Measurements from ENCODE around the gene SND1. TPM values are rescaled to one million over a fixed set of nuclear protein-coding genes. Genes with fewer than 3 reads are reported as not detected.

SND1 gene
- total and polyA plus RNA-seq, 3 experiments from 2014 or later, result 121 to 203 (median 198) TPM

DNA sequence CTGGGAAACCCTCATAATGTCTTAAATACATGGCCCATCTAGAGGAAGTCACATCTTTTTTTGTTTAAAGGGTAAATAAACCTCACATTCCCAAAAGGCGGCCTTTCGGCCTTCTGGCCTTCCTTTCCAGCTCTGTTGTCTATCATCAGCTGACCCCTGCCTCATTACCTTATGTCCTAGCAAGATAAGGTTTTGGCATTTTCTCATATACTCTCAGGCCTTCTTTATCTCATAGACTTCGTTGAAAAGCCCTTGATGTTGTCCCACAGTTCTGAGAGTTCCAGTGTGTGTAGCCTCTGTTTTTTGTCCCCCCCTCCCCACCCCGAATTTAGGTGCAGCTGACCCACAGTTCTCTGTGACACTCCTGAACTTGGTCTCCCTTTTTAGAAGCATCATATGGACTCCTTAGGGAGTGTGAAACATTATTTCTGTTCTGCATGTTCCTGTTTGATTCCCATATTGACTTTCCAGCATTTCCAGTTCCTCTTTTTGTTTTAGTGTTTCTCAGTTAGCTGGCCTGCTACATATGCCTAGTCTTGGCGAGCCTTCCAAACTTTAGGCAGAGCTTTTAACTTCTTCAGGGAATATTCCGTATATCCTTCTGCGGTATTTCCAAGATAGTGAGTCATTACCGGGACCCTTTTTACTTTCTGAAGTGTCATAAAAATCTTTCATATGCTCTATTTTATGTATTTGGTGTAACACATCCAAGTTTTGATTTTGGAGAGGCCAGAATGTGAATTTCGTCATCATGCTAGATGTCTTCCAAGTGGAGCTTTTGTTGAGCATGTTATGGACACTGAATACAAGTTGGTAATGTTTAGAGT lies 240.7 kb downstream of the SND1 start:
- POLR2A ChIA-PET, result no interaction called here
- Mint-ChIP-seq H3K9me3 (no peaks in the 10 kb centered on the region), H3K4me1 (peaks cover 9 to 20% (median 10%) of the 10 kb centered on the region in 3 donors), H3K27ac (no peak overlapping the region), H3K4me3 (no peak overlapping the region), H3K27me3 (no peaks in the 10 kb centered on the region), H3K36me3 (peaks cover 18 to 51% (median 25%) of the 10 kb centered on the region in 3 donors)
- no peaks in the 10 kb centered on the region for H3K9me3 ChIP-seq (ENCODE audit: low read length)
- H3K27ac ChIP-seq (ENCODE audit: low read depth, low read length), result peak overlapping the region; percentile 40
- no peaks in the 10 kb centered on the region for H3K4me1 ChIP-seq (ENCODE audit: insufficient read depth, low read length)
- no peaks in the 10 kb centered on the region for H3K27me3 ChIP-seq (ENCODE audit: insufficient read depth, low read length, poor library complexity, severe bottlenecking)
- CTCF ChIA-PET, result no interaction called here
- DNase-seq, result no peak
- peaks cover 7% of the 10 kb centered on the region for H3K36me3 ChIP-seq (ENCODE audit: insufficient read depth, low read length)
- H3K4me3 ChIP-seq (ENCODE audit: low read length), result no peak overlapping the region

DNA sequence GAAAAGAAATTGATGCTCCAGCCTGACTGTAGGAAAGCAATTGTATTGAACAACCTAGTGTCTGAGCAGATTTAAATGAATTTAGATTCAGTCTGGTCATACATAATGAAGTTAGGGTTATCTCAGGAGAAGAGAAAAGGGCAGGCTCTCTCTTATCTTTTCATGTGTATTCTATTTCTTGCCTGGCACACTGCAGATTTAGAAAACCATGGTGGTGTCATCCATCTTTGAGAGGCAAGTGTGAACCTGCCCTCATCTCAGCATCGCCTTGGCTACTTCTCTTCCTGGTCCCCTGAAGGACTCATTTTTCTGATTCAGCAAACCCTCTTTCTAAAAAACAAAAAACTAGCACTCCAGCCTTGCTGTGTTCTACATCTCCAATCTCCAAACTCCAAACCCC lies 241.6 kb downstream of the SND1 start:
- peaks cover 13 to 43% (median 16%) of the 10 kb centered on the region in 3 donors for H3K36me3 Mint-ChIP-seq
- H3K9me3 ChIP-seq (ENCODE audit: low read length), result no peaks in the 10 kb centered on the region
- H3K27ac Mint-ChIP-seq, result no peak overlapping the region
- no peak overlapping the region for H3K4me3 Mint-ChIP-seq
- H3K9me3 Mint-ChIP-seq, result no peaks in the 10 kb centered on the region
- H3K27me3 Mint-ChIP-seq, result no peaks in the 10 kb centered on the region
- POLR2A ChIA-PET, result no interaction called here
- CTCF ChIA-PET, result no interaction called here
- no peaks in the 10 kb centered on the region for H3K4me1 ChIP-seq (ENCODE audit: insufficient read depth, low read length)
- no peak overlapping the region for H3K4me3 ChIP-seq (ENCODE audit: low read length)
- no peaks in the 10 kb centered on the region for H3K27me3 ChIP-seq (ENCODE audit: insufficient read depth, low read length, poor library complexity, severe bottlenecking)
- H3K36me3 ChIP-seq (ENCODE audit: insufficient read depth, low read length), result peaks cover 3% of the 10 kb centered on the region
- no peak overlapping the region for H3K27ac ChIP-seq (ENCODE audit: low read depth, low read length)
- H3K4me1 Mint-ChIP-seq, result peaks cover 9 to 21% (median 11%) of the 10 kb centered on the region in 3 donors
- no peak for DNase-seq

DNA sequence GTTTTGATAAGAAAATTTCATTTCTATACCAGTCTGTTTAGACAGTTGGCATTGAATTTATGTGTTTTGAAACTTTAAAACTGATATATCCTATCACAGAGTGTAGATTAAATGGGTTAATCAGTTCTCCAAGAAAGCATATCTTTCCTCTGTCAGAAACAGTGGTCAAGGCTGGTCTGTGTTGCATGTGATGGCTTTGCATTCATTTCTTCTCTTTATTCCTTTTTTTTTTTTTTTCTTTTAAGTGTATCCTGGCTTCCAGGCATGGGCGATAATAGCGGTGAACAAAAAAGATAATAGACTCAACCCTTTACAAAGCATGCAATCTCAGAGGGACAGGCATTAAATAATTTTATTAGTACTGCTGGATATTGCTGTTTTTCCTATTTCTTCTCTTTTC lies 242.6 kb downstream of the SND1 start:
- ChIA-PET POLR2A (no interaction called here), CTCF (no interaction called here)
- Mint-ChIP-seq H3K27ac (no peak overlapping the region), H3K4me3 (no peak overlapping the region), H3K9me3 (no peaks in the 10 kb centered on the region), H3K27me3 (no peaks in the 10 kb centered on the region), H3K36me3 (peaks cover 10 to 35% (median 15%) of the 10 kb centered on the region in 3 donors), H3K4me1 (peaks cover 13 to 29% (median 18%) of the 10 kb centered on the region in 3 donors)
- Histone ChIP-seq H3K4me3 (ENCODE audit: low read length) (no peak overlapping the region), H3K27me3 (ENCODE audit: insufficient read depth, low read length, poor library complexity, severe bottlenecking) (no peaks in the 10 kb centered on the region), H3K27ac (ENCODE audit: low read depth, low read length) (no peak overlapping the region), H3K4me1 (ENCODE audit: insufficient read depth, low read length) (no peaks in the 10 kb centered on the region), H3K9me3 (ENCODE audit: low read length) (no peaks in the 10 kb centered on the region), H3K36me3 (ENCODE audit: insufficient read depth, low read length) (peaks cover 1% of the 10 kb centered on the region)
- DNase-seq, result no peak

DNA sequence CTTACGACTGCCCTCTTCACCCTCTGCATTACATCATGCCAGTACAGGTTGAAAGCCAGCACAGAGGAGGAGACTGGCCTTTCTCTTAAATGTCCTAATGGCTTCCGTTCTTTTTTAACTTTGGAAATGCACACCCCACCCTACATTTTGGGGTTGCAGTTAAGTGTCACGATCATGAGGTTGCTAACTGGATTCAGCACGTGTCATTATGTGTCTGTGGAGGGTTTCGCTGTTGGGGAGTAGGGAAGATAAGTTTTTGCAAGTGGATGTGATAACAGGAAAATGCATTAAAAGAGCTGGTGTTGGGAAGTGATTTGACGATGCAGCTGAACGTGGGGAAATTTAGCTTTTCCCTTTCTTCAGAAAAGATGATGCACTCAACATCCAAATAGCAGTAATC lies 243.4 kb downstream of the SND1 start:
- H3K27me3 ChIP-seq (ENCODE audit: insufficient read depth, low read length, poor library complexity, severe bottlenecking), result no peaks in the 10 kb centered on the region
- POLR2A ChIA-PET, result no interaction called here
- H3K4me1 ChIP-seq (ENCODE audit: insufficient read depth, low read length), result no peaks in the 10 kb centered on the region
- H3K36me3 ChIP-seq (ENCODE audit: insufficient read depth, low read length), result no peaks in the 10 kb centered on the region
- H3K27ac ChIP-seq (ENCODE audit: low read depth, low read length), result no peak overlapping the region
- H3K9me3 Mint-ChIP-seq, result no peaks in the 10 kb centered on the region
- no peak overlapping the region for H3K4me3 Mint-ChIP-seq
- no peak overlapping the region for H3K27ac Mint-ChIP-seq
- H3K36me3 Mint-ChIP-seq, result peaks cover 4 to 28% (median 9%) of the 10 kb centered on the region in 3 donors
- CTCF ChIA-PET, result interaction anchor here (1.0 kb wide), 1 partner anchor 8 kb away, joined by 4 read pairs; no protein-coding TSS in a partner anchor
- no peak for DNase-seq
- H3K27me3 Mint-ChIP-seq, result no peaks in the 10 kb centered on the region
- H3K4me3 ChIP-seq (ENCODE audit: low read length), result no peak overlapping the region
- peaks cover 13 to 34% (median 22%) of the 10 kb centered on the region in 3 donors for H3K4me1 Mint-ChIP-seq
- no peaks in the 10 kb centered on the region for H3K9me3 ChIP-seq (ENCODE audit: low read length)

DNA sequence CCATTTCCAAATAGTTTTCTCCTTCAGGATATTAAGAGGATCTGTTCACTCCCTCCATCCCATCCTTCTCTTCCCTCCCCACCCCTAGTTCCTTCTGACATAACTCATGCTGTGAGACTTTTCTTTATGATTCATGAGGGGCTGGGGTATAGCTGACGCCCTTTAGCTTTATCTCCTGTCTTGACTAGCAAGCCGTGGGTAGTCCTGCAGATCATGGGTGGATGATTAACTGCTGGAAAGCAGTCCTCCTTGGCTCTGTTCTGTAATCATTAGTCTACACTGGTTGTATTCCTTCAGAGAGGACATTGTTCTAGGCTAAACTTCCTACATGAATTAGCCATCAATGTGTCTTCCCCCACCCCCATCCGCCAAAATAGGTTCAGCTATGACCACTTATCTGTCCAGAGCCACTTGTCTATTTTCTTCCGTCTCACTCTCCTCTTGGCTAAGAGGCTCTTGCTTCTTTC lies 243.9 kb downstream of the SND1 start:
- Mint-ChIP-seq H3K4me1 (peaks cover 18 to 36% (median 25%) of the 10 kb centered on the region in 3 donors), H3K9me3 (no peaks in the 10 kb centered on the region), H3K27ac (no peak overlapping the region), H3K27me3 (no peaks in the 10 kb centered on the region), H3K36me3 (peaks cover 4 to 25% (median 9%) of the 10 kb centered on the region in 3 donors), H3K4me3 (no peak overlapping the region)
- ChIA-PET CTCF (interaction anchor here (1.0 to 1.3 kb wide), 2 partner anchors 8 to 9 kb away, joined by 3 to 4 read pairs; no protein-coding TSS in a partner anchor), POLR2A (no interaction called here)
- no peaks in the 10 kb centered on the region for H3K9me3 ChIP-seq (ENCODE audit: low read length)
- no peaks in the 10 kb centered on the region for H3K27me3 ChIP-seq (ENCODE audit: insufficient read depth, low read length, poor library complexity, severe bottlenecking)
- H3K4me1 ChIP-seq (ENCODE audit: insufficient read depth, low read length), result no peaks in the 10 kb centered on the region
- H3K36me3 ChIP-seq (ENCODE audit: insufficient read depth, low read length), result no peaks in the 10 kb centered on the region
- H3K27ac ChIP-seq (ENCODE audit: low read depth, low read length), result no peak overlapping the region
- no peak for DNase-seq
- no peak overlapping the region for H3K4me3 ChIP-seq (ENCODE audit: low read length)

DNA sequence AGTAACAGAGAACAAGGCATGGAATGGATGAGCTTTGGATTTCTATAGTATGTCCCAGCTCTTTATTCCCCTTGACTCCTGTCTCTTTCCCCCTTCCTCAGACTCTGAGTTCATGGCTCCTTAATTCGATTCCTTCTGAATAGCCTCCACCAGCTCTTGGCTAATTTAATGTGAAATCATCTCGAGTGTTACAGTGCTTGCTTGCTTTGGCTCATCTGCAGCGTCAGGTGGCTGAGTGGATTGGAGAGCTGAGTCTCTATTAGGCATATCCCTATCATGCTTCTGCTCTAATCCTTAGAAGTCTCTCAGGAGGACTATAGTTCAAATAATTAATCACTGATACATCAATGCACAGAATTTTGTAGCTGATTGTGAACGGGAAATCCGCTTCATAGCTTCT lies 244.7 kb downstream of the SND1 start:
- ChIA-PET CTCF (interaction anchor here (1.3 kb wide), 1 partner anchor 9 kb away, joined by 3 read pairs; no protein-coding TSS in a partner anchor), POLR2A (no interaction called here)
- Mint-ChIP-seq H3K27me3 (no peaks in the 10 kb centered on the region), H3K9me3 (no peaks in the 10 kb centered on the region), H3K4me3 (no peak overlapping the region), H3K4me1 (peaks cover 26 to 38% (median 27%) of the 10 kb centered on the region in 3 donors), H3K27ac (no peak overlapping the region), H3K36me3 (peaks cover 4 to 19% (median 9%) of the 10 kb centered on the region in 3 donors)
- H3K27ac ChIP-seq (ENCODE audit: low read depth, low read length), result no peak overlapping the region
- no peak for DNase-seq
- H3K27me3 ChIP-seq (ENCODE audit: insufficient read depth, low read length, poor library complexity, severe bottlenecking), result no peaks in the 10 kb centered on the region
- no peak overlapping the region for H3K4me3 ChIP-seq (ENCODE audit: low read length)
- H3K36me3 ChIP-seq (ENCODE audit: insufficient read depth, low read length), result no peaks in the 10 kb centered on the region
- no peaks in the 10 kb centered on the region for H3K4me1 ChIP-seq (ENCODE audit: insufficient read depth, low read length)
- H3K9me3 ChIP-seq (ENCODE audit: low read length), result no peaks in the 10 kb centered on the region

DNA sequence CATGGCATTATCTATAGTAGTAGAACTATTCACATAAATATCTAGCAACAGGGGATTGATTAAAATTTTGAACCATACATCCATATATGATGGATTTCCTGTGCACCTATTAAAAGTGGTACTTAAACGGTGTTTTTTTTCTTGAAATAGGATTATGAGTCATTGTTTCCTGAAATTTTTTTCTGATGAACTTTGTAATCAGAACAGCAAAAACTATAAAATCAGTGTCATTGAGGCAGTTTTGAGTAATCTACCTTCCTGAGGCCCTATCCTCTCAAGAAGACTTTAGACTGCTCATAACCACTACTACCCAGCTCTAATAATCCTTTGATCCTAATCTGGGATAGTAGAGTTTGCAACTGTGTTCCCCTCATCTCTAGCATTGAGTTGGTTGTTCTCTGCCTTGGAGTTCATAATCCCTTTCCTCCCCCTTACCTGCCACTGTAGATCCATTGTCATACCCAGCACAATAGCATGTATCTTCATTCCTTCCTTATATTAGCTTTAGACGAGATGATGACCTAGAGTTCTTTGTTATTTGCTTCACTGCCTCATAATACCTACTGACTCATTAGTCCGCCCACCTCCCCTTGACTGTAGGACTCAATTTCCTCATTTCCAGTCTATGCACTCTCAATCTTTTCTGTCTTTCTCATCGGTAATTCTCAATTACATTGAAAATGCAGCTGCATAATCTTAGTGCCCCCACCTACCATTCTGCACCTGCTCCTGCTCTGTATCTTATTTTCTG lies 245.9 kb downstream of the SND1 start:
- ChIA-PET CTCF (no interaction called here), POLR2A (no interaction called here)
- peaks cover 30 to 40% (median 34%) of the 10 kb centered on the region in 3 donors for H3K4me1 Mint-ChIP-seq
- H3K9me3 ChIP-seq (ENCODE audit: low read length), result no peaks in the 10 kb centered on the region
- no peak for DNase-seq
- H3K4me3 Mint-ChIP-seq, result no peak overlapping the region
- no peaks in the 10 kb centered on the region for H3K9me3 Mint-ChIP-seq
- no peak overlapping the region for H3K27ac Mint-ChIP-seq
- H3K27me3 Mint-ChIP-seq, result no peaks in the 10 kb centered on the region
- H3K4me3 ChIP-seq (ENCODE audit: low read length), result no peak overlapping the region
- H3K27ac ChIP-seq (ENCODE audit: low read depth, low read length), result no peak overlapping the region
- H3K4me1 ChIP-seq (ENCODE audit: insufficient read depth, low read length), result no peaks in the 10 kb centered on the region
- peaks cover 0 to 8% (median 7%) of the 10 kb centered on the region in 3 donors for H3K36me3 Mint-ChIP-seq
- no peaks in the 10 kb centered on the region for H3K36me3 ChIP-seq (ENCODE audit: insufficient read depth, low read length)
- H3K27me3 ChIP-seq (ENCODE audit: insufficient read depth, low read length, poor library complexity, severe bottlenecking), result no peaks in the 10 kb centered on the region

DNA sequence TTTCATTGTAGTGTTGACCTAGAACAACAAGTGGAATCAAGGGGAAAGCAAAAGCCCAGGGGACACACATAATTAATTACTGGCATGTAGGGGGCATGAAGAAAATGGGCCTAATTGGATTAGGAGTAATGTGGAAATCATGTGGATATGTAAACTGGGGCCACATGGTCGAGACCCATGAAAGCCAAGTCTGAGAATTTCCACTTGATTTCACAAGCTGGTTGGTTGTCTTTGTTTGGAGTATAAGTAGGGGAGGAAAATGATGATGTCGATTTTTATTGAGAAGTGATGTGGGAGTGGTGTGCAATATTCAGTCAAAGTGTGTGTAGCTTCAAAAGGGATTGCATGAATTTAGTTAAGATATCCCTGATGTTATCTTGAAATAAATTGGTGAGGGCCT lies 247.4 kb downstream of the SND1 start:
- no peaks in the 10 kb centered on the region for H3K9me3 Mint-ChIP-seq
- Histone ChIP-seq H3K27ac (ENCODE audit: low read depth, low read length) (no peak overlapping the region), H3K9me3 (ENCODE audit: low read length) (no peaks in the 10 kb centered on the region), H3K36me3 (ENCODE audit: insufficient read depth, low read length) (peaks cover under 1% of the 10 kb centered on the region), H3K4me3 (ENCODE audit: low read length) (no peak overlapping the region), H3K27me3 (ENCODE audit: insufficient read depth, low read length, poor library complexity, severe bottlenecking) (no peaks in the 10 kb centered on the region), H3K4me1 (ENCODE audit: insufficient read depth, low read length) (no peaks in the 10 kb centered on the region)
- POLR2A ChIA-PET, result no interaction called here
- H3K4me3 Mint-ChIP-seq, result peak overlapping the region in 1 of 7 donors; percentile 4
- H3K27ac Mint-ChIP-seq, result no peak overlapping the region
- H3K36me3 Mint-ChIP-seq, result peaks cover 0 to 4% (median 3%) of the 10 kb centered on the region in 3 donors
- H3K4me1 Mint-ChIP-seq, result peaks cover 31 to 43% (median 38%) of the 10 kb centered on the region in 3 donors
- DNase-seq, result no peak
- no peaks in the 10 kb centered on the region for H3K27me3 Mint-ChIP-seq
- CTCF ChIA-PET, result no interaction called here

All from CD8-positive, alpha-beta memory T cell (primary cell).